ENCODE data around the gene PTCSC3.
"Not testable (repeated sequence)": the region's sequence is repeated elsewhere in the genome, so short reads cannot be mapped to it uniquely, and the experiment has no call there.

The PTCSC3 gene

DNA sequence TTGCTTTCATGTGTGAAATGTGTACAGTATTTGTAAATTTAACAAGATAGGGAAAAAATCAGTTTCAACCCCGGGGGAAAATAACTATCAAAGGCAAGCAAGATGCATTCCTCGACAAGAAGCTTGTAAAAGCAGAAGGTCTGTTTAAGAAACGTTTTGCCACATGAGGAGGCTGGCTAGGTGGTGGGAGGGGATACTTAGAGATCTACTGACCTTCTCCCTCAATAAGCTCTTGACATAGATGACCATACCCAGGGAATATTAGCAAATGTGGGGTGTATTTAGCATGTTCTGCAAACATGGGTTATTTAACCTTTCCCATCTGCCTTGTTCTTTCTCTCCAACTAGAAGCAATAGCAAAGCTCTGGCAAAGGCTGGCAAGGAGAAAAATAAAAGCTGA is 4.9 kb downstream of the PTCSC3 start:
- DNase-seq = no peak

DNA sequence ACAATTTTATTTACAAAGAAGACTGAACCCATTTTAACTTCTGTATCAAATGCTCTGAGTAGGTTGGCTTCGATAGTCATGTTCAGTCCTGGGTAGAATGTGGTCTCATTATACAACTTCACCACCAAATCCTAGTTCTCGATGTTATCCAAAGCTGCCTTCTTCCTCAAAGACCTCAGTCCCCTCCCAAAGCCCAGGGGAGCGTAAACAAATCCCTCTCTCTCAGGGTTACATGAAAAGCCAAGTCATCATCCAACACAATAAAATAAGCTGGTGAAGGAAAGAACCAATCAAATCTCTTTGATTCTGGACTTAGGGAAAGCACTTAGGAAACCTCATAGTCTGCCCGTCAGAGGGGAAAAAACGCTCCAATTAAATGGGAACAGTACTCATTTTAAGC is 9.1 kb downstream of the PTCSC3 start:
- DNase-seq = no peak

DNA sequence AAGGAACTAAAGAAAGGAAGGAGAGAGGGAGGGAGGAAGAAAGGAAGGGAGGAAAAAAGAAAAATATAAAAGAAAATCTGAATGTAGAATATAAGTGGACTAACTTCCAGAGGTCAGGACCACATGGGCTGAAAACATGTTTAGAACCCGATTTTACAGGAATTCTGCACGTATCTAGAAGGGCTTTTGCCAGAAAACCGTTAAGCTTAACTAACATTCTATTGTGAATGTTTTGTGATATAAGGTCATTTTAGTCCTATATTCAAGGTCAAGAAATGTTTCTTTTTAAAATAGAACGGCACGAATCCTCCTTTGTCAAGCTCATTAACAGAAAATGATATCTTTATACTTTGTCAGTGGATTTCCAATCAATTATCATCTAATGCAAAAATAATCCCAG is 13.1 kb downstream of the PTCSC3 start:
- DNase-seq = no peak

DNA sequence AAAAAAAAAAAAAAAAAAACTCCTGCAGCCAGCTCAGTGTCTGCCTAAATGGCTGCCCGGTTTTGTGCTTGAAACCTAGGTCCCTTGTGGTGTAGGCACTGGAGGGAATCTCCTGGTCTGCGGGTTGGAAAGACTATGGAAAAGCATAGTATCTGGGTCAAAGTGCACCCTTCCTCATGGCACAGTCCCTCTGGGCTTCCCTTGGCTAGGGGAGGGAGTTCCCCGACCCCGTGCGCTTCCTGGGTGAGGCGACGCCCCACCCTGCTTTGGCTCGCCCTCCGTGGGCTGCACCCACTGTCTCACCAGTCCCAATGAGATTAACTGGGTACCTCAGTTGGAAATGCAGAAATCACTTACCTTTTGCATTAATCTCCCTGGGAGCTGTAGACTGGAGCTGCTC is 14.3 kb downstream of the PTCSC3 start:
- no peak for DNase-seq

DNA sequence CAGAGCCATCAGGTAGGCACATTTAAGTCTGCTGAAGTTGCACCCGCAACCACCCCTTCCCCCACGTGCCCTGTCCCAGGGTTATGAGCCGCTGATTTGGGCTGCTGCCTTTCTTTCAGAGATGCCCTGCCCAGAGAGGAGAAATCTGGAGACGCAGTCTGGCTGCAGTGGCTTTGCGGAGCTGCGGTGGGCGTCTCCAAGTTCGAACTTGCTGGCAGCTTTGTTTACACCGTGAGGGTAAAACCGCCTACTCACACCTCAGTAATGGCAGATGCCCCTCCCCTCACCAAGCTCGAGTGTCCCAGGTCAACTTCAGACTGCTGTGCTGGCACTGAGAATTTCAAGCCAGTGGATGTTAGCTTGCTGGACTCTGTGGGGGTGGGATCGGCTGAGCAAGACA is 14.7 kb downstream of the PTCSC3 start:
- no peak for DNase-seq

DNA sequence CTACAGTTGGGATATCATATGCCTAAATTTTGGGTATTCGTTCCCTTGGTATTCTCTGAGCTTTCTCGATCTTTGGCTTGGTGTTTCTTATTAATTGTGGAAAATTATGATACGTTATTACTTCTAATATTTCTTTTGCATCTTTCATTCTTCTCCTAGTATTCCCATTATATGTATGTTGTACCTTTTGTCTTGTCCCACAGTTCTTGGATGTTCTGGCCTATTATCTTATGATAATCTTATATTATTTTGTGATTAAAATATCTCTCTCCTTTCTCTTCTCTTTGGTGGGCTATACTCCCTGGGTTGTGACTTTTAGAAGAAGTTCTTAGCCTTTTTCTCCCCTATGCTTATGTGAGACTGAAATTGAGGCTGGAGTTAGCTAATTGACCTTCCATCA is 25.2 kb downstream of the PTCSC3 start:
- DNase-seq = no peak

DNA sequence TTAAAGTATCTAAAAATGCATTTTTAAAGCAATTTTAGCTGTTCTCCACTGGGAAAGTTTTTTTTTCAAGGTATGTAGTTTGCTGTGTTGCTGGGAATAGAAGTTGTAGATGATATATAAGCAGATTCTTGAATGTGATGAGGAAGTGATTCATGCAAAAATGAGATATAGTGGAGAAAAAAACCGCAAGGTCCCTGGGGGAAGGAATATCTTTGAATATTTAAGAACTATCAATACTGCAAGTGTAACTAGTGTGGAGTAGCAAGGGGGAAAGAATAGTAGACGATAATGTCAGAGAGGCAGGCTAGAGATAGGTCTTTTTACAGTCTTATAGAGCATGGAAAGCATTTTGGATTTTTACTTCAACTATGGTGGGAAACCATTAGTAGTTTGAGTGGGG is 42.5 kb downstream of the PTCSC3 start:
- no peak for DNase-seq

DNA sequence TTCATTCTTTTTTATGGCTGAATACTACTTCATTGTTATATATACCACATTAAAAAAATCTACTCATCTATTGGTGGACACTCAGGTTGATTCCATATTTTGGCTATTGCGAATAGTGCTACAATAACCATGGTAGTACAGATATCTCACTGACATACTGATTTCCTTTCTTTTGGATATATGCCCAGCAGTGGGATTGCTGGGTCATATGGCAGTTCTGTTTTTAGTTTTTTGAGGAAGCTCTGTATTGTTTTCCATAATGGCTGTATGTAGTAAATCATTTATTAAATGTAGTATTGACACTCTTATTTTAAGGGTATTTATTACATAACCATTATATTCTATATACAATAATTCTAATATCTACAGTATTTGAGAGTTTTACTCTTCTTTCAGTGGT is 43.7 kb downstream of the PTCSC3 start:
- DNase-seq = no peak

DNA sequence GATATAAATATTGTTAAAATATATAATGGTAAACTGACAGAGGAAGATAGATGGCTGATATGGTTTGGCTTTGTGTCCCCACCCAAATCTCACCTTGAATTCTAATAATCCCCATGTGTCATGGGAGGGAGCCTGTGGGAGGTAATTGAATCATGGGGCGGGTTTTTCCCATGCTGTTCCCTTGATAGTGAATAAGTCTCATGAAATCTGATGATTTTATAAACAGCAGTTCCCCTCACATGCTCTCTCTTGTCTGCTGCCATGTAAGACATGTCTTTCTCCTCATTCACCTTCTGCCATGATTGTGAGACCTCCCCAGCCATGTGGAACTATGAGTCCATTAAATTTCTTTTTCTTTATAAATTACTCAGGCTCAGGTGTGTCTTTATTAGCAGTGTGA is 46.3 kb downstream of the PTCSC3 start:
- DNase-seq = no peak

DNA sequence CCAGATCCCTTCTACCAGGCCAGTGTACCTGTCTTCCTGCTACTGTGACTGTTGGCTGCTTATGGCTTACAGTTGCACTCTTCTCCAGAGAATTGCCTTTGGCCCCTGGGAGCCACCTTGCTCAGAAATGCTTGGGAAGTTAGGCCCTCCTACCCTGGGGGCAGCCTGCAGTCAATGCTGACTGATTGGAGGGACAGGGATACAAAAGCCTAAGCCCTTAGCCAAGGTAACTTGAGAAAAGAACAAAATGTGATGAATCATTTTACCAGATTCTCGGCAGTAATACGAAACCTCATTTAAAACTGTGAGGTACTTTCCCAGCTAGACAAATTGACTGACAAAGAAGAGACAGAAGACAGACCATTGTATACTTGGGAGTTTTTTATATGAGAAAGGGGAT is 47.3 kb downstream of the PTCSC3 start:
- DNase-seq = no peak

DNA sequence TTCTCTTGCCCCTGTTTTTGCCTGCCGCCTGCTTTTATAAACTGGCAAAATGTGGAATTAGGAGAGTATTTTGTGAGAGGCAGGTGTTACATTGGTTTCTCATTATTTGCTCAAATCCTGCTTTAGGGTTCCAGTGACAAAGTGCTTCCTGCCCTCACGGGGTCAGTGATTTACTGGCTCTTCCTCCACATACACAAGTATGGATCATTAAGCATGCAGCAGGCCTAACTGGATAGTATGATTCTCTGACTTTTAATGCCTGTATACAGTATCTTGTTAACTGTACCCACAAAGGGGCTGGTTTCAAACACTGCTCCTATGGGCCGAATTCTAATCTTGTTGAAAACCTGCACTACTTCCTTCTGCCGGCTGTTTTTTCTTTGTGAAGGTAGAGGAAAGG is 63.2 kb downstream of the PTCSC3 start:
- DNase-seq = no peak

DNA sequence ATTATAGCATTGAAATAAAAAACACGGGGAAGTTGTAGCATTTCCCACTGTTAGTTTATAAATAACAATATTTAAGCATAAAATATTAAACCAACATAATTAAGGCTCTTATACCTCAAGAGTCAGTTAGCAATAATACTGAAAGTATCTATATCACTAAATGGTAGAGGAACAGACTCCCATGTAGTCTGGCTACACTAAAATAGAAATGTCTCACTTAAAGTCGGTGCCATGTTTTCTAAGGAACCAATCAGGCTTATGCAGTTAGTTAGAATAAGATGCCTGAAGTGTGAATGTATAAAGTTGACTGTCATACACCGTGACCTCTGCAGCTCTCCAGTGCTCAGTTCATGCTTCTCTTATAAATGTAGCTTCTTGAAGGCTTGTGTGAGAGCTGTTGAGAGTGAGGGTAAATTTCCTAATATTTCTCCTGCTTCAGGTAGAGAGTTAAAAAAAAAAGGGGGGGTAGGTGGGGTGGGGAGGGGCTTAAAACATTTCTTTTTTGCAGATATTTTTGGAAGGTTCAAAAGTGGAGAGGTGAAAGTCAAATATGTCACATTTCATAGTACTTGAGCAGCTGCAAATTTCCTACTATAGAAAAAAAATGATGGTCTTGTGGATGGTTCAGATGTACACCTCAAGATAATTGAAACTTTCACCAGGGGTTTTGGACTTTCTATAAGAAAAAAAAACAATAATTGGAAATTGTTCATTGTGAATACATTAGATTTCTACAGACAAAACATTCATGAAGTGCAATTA is 64.5 kb downstream of the PTCSC3 start:
- no peak for DNase-seq

DNA sequence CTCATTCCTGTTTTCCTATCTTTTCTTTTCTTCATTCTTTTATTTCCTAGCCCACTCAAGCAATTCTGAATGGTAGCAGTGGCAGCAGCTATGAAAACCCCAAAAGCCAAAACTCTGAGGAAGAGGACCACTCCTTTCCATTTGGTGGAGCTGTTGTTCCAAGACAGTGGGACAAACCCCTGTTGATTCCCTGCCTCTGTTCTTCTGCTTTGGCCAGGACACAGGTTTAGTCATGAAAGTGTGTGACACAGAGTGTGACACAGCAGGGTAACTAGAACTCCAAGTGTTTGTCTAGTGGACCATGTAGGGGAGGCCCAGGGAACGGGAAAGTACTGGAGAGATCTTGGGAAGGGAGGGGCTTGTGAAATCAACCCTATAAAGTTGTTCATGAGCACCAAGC is 71.1 kb downstream of the PTCSC3 start:
- no peak for DNase-seq

DNA sequence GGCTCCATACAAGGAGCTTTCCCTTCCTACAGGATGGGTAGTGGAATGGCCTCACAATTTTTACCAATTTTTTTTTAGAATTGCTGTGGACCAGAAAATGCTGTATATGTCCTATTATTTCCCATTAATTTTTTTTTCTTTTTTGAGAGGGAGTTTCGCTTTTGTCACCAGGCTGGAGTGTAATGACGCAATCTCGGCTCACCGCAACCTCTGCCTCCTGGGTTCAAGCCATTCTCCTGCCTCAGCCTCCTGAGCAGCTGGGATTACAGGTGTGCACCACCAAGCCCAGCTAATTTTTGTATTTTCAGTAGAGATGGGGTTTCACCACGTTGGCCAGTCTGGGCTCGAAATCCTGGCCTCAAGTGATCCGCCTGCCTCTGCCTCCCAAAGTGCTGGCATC is 72.3 kb downstream of the PTCSC3 start:
- not testable (repeated sequence) for DNase-seq

DNA sequence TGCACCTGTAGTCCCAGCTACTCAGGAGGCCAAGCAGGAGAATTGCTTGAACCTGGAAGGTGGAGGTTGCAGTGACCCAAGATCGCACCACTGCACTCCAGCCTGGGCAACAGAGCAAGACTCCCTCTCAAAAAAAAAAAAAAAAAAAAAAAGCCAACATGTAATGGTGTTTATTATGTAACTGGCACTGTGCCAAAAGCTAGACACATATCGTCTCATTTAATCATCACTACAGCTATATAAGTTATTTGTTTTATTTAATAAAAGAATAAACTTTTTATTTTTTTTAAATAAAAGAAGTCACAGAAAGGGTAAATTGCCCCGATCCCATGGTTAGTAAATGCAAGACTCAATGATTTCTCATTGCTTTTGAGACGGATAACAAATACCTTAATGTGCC is 76.9 kb downstream of the PTCSC3 start:
- DNase-seq = no peak

DNA sequence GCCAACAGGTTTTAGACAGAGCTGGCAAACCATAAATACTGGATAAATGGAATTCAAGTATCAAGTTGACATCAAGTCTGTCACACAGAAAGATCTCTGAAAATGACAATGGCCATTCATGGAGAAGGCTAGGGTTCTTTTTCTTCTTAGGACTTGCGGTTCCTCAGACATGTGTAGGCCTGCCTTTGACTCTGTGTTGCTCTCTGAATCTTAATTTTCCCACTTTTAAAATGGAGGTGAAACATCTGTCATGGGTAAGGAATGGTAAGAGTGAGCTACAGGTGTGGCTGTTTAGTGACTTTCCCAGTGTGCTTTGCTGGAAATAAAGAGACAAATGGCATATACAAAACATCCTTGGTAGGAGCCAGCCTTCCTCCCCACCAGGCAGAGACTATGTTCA is 79.2 kb downstream of the PTCSC3 start:
- DNase-seq = no peak

DNA sequence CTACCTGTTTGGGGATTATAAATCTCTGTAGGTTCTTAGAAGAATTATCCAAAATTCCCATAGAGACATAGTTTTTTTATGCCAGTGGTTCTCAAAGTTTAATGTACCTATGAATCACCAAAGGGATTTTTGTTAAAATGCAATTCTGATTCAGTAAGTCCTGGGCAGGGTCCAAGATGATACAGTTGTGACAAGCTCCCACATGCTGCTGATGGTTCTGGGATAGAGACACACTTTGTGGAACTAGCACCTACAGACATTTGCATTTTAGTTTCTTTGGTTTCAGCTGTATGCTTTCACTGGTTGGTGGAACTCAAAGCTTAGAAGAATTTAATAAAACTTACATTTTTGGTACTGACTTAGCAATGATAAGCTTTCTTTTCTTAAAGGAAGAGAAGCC is 80.4 kb downstream of the PTCSC3 start:
- DNase-seq = no peak

DNA sequence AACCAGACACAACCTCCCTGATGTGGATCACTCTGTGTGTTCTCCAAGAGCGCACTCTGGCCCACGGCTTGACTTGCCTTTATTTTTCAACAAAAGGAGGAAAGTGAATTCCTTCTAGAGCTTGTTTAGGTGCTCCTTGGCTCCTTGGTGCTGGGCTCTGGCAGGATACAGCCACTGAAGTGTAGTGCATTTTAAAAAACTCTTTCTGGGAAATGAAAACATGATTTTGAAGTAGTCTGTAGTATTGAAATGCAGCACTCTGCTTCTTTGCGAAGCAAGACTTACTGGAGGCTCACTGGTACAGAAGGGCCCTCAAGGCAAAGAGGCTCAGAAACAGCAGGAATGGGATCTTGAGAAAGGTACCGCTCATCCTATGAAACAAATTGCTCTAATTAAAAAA is 81.6 kb downstream of the PTCSC3 start:
- no peak for DNase-seq

DNA sequence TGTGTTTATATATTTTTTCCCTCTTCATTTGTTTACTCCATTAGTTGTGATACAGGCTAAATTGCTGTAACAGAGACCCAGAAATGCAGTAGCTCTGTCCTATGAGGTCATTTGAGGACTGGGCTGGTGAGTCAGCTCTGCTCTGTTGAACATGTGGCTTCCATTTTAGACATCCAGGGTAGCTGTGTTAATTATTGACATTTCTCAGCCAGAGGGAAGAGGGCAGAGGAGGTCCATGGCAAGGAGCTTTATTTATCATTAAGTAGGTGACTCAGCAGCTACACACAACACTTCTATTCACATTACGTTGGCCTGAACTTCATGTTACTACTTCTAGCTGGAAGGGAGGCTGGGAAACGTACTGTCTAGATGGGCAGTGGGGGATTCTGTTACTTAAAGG is 85.4 kb downstream of the PTCSC3 start:
- DNase-seq = no peak

DNA sequence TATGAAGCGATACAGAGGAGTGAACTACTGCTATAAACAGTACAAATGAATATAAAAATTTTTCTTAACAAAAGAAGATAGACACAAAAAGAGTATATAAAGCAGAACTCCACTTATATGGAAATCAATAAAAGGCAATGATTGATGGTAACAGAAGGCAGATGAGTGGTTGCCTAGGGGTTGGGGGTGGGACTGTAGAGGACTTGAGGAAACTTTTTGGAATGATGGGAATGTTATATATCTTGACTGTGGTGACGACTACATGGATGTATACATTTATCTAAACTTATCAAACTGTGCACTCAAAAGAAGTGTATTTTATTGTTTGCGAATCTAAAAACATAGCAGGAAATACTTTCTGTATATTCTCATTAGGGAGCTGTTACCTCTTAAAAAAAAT is 89.1 kb downstream of the PTCSC3 start:
- no peak for DNase-seq

DNA sequence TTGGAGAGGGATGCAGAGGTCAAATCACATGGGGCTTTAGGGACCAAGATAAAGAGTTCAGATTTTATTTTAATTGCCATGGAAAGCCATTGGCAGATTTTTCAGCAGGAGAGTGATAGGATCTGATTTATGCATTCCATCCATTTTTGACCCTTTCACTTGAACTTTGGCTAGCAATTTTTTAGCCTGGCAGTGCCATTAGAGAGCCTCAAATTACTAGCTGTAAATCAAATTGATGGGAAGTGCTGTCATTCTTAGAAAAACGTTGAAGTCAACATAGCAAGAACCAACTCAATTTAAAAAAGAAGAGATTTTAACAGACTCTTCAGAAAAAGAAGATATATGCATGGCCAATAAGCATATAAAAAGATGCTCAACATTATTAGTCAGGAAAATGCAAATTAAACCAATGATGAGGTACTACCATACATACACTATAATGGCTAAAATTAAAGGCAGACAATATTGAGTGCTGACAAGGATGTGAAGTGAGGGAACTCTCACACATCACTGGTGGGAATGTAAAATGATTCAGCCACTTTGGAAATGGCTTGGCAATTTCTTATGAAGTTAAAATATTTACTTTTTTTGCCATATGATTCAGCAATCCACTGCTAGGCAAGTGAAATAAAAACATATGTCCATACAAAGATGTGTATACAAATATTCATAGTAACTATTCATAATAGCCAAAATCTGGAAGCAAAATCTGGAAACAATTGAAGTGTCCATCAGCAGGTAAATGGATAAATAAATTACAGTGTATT is 89.7 kb downstream of the PTCSC3 start:
- no peak for DNase-seq

DNA sequence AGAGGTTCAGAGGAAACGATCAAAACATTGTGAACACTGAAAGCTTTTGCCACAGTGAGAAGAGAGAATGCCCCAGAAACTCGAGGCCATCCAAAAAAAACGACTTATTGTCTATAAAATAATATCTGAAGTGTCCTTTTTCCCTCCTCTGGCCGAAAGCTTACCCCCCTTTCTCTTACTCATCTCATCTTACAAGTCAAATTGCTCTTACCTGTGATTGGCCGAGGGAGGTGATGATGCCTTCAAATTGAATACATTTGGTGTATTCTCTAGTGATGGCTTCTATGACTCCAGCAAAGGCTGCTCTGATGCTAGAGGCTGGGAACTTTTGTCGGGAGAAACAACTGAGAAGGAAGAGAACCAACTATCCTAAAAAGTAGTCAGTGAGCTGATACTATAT is 90.7 kb downstream of the PTCSC3 start:
- DNase-seq = no peak

Data from CD4-positive, alpha-beta T cell treated with Interleukin-4 for 4 hours (primary cell).